ENCODE measurements around the gene CIP2A. TPM values are rescaled to one million over a fixed set of nuclear protein-coding genes. Genes with fewer than 3 reads are reported as not detected.

CIP2A gene
- total RNA-seq, 2 experiments from 2014 or later = 39.5 to 45.1 TPM

GRCh38 chr3:108509871-108510270 is 79.4 kb downstream of the CIP2A start:
- H3K36me3 Mint-ChIP-seq = no peaks in the 10 kb centered on the region
- H3K4me1 Mint-ChIP-seq (ENCODE audit: low read depth) = no peaks in the 10 kb centered on the region
- H3K4me3 Mint-ChIP-seq = no peak overlapping the region
- CTCF ChIA-PET = no interaction called here
- H3K27ac Mint-ChIP-seq = no peak overlapping the region
- no peak for DNase-seq
- no peaks in the 10 kb centered on the region for H3K27me3 Mint-ChIP-seq
- no peaks in the 10 kb centered on the region for H3K9me3 Mint-ChIP-seq
- intact Hi-C loops (cut with micrococcal nuclease) = no loop called here
- POLR2A ChIA-PET = no interaction called here

GRCh38 chr3:108509263-108509662 is 80.0 kb downstream of the CIP2A start:
- no peak overlapping the region for H3K4me3 Mint-ChIP-seq
- H3K27ac Mint-ChIP-seq = no peak overlapping the region
- H3K27me3 Mint-ChIP-seq = no peaks in the 10 kb centered on the region
- no peaks in the 10 kb centered on the region for H3K9me3 Mint-ChIP-seq
- ChIA-PET POLR2A (no interaction called here), CTCF (no interaction called here)
- no peak for DNase-seq
- no peaks in the 10 kb centered on the region for H3K4me1 Mint-ChIP-seq (ENCODE audit: low read depth)
- intact Hi-C loops (cut with micrococcal nuclease) = no loop called here
- no peaks in the 10 kb centered on the region for H3K36me3 Mint-ChIP-seq

GRCh38 chr3:108507902-108508301 is 81.3 kb downstream of the CIP2A start:
- ChIA-PET CTCF (interaction anchor here (1.3 kb wide), 1 partner anchor 30 kb away, joined by 3 read pairs; no protein-coding TSS in a partner anchor), POLR2A (no interaction called here)
- intact Hi-C loops (cut with micrococcal nuclease) = no loop called here
- Mint-ChIP-seq H3K9me3 (no peaks in the 10 kb centered on the region), H3K4me1 (ENCODE audit: low read depth) (no peaks in the 10 kb centered on the region), H3K4me3 (no peak overlapping the region), H3K27ac (no peak overlapping the region), H3K27me3 (no peaks in the 10 kb centered on the region), H3K36me3 (no peaks in the 10 kb centered on the region)
- no peak for DNase-seq

- H3K9me3 Mint-ChIP-seq = no peaks in the 10 kb centered on the region
- no peaks in the 10 kb centered on the region for H3K36me3 Mint-ChIP-seq
- intact Hi-C loops (cut with micrococcal nuclease) = no loop called here
- ChIA-PET POLR2A (interaction anchor here (0.6 kb wide), 1 partner anchor 15 kb away, joined by 4 read pairs; no protein-coding TSS in a partner anchor), CTCF (interaction anchor here (0.5 kb wide), 1 partner anchor 9 kb away, joined by 3 read pairs; no protein-coding TSS in a partner anchor)
- H3K4me1 Mint-ChIP-seq (ENCODE audit: low read depth) = no peaks in the 10 kb centered on the region
- H3K27me3 Mint-ChIP-seq = no peaks in the 10 kb centered on the region
- DNase-seq = no peak
- H3K27ac Mint-ChIP-seq = no peak overlapping the region
- no peak overlapping the region for H3K4me3 Mint-ChIP-seq
Observed at GRCh38 chr3:108505811-108506210, 83.4 kb downstream of the CIP2A start.

- intact Hi-C loops (cut with micrococcal nuclease) = no loop called here
- H3K27ac Mint-ChIP-seq = no peak overlapping the region
- no peak for DNase-seq
- H3K36me3 Mint-ChIP-seq = no peaks in the 10 kb centered on the region
- ChIA-PET CTCF (no interaction called here), POLR2A (no interaction called here)
- no peaks in the 10 kb centered on the region for H3K4me1 Mint-ChIP-seq (ENCODE audit: low read depth)
- no peaks in the 10 kb centered on the region for H3K27me3 Mint-ChIP-seq
- H3K9me3 Mint-ChIP-seq = no peaks in the 10 kb centered on the region
- no peak overlapping the region for H3K4me3 Mint-ChIP-seq
Observed at GRCh38 chr3:108503722-108504121, 85.5 kb downstream of the CIP2A start.

GRCh38 chr3:108501535-108501934 is 87.7 kb downstream of the CIP2A start:
- no peaks in the 10 kb centered on the region for H3K36me3 Mint-ChIP-seq
- H3K27me3 Mint-ChIP-seq = no peaks in the 10 kb centered on the region
- POLR2A ChIA-PET = no interaction called here
- no peak overlapping the region for H3K4me3 Mint-ChIP-seq
- intact Hi-C loops (cut with micrococcal nuclease) = no loop called here
- no peaks in the 10 kb centered on the region for H3K4me1 Mint-ChIP-seq (ENCODE audit: low read depth)
- no peaks in the 10 kb centered on the region for H3K9me3 Mint-ChIP-seq
- no peak for DNase-seq
- CTCF ChIA-PET = no interaction called here
- no peak overlapping the region for H3K27ac Mint-ChIP-seq

GRCh38 chr3:108500728-108501127 is 88.5 kb downstream of the CIP2A start:
- H3K4me3 Mint-ChIP-seq = no peak overlapping the region
- no peaks in the 10 kb centered on the region for H3K36me3 Mint-ChIP-seq
- ChIA-PET CTCF (no interaction called here), POLR2A (no interaction called here)
- H3K9me3 Mint-ChIP-seq = no peaks in the 10 kb centered on the region
- H3K27me3 Mint-ChIP-seq = no peaks in the 10 kb centered on the region
- no peaks in the 10 kb centered on the region for H3K4me1 Mint-ChIP-seq (ENCODE audit: low read depth)
- DNase-seq = no peak
- no peak overlapping the region for H3K27ac Mint-ChIP-seq
- intact Hi-C loops (cut with micrococcal nuclease) = no loop called here

Other genes starting within 250 kb of the CIP2A start
- under 1 TPM; 0.12 to 0.17 TPM for gene MYH15, start 78.8 kb downstream of the CIP2A start, total RNA-seq
- 10 to 100 TPM; 11.3 to 11.4 TPM for gene DZIP3, start 284 bp upstream of the CIP2A start, total RNA-seq
- gene RETNLB, start 168.0 kb upstream of the CIP2A start, total RNA-seq = not detected
- gene TRAT1, start 233.3 kb upstream of the CIP2A start, total RNA-seq = 10 to 100 TPM; 19.9 to 20.7 TPM